K562 (cell line): ENCODE results near the gene EMC10. TPM values are rescaled to one million over a fixed set of nuclear protein-coding genes. Genes with fewer than 3 reads are reported as not detected.

Source experiments
- ATAC-seq: fragments of 200-7000 bp; cut with Tn5 transposase; 3 replicates; pipeline ENCODE4 v1.9.1; 2020; ENCODE audit warnings: moderate library complexity
- BruUV-seq: library from RNA; stranded (reverse); fragments of 400-500 nt; replicated peaks from 2 replicates; lab custom pipeline; 2021; lab: Mats Ljungman, UMichigan
- CTCF ChIA-PET: fragments of 300-600 bp; formaldehyde crosslinking; extraction: SDS; loops from one replicate; lab custom pipeline; 2021; ENCODE audit warnings: low intra/inter-chr PET ratio; lab: Yijun Ruan, JAX
- POLR2A ChIA-PET: fragments of 300-600, 350-650 bp; sonication (Branson Sonifier 250); formaldehyde crosslinking; extraction: SDS; loops from one replicate; lab custom pipeline; 2021; ENCODE audit warnings: antibody characterized with exemption, inconsistent platforms; lab: Yijun Ruan, JAX
- DNase-seq, 4 experiments: peaks; one replicate each; pipeline versions ENCODE4 v3.0.0 to v3.0.0-alpha.2; 2011 to 2018; ENCODE audit warnings: low spot score in 3 of 4, mixed read lengths in 3 of 4; ENCODE audit errors: extremely low read depth in 1 of 4
- FAIRE-seq: peaks from 2 replicates; lab custom pipeline; 2011; peaks lifted over from hg19 to GRCh38; lab: Jason Lieb, UNC
- H2AFZ ChIP-seq: 2 replicates; pipeline ENCODE4 v1.6.0; 2011; ENCODE audit warnings: low read depth, low read length, control low read depth, inconsistent platforms
- H3K27ac ChIP-seq: fragments of 200-600 bp; 3 replicates; pipeline ENCODE4 v1.8.0; 2011; ENCODE audit warnings: low read depth, mild to moderate bottlenecking, control low read depth, inconsistent platforms, low read length, moderate library complexity, mixed read lengths; ENCODE audit errors: extremely low read depth
- H3K27me3 ChIP-seq, 2 experiments: fragments of 300-600 bp in 1 of 2; 2 replicates in 1 of 2; 3 replicates in 1 of 2; pipeline versions ENCODE4 v1.6.0 to v1.8.0; 2011; ENCODE audit warnings: inconsistent platforms in 2 of 2, low read length in 2 of 2, mild to moderate bottlenecking in 1 of 2, mixed read lengths in 1 of 2, moderate library complexity in 1 of 2; ENCODE audit not compliant: control insufficient read depth in 2 of 2, insufficient read depth in 2 of 2
- H3K36me3 ChIP-seq: fragments of 300-600 bp; 3 replicates; pipeline ENCODE4 v1.8.0; 2011; ENCODE audit warnings: mild to moderate bottlenecking, low read length, inconsistent platforms; ENCODE audit not compliant: control insufficient read depth, insufficient read depth
- H3K4me1 ChIP-seq, 2 experiments: fragments of 200-600 bp in 1 of 2; replicated peaks in 1 of 2; 2 replicates in 1 of 2; 3 replicates in 1 of 2; pipeline versions ENCODE4 v1.5.1 to v1.8.0; 2011; ENCODE audit warnings: inconsistent platforms in 2 of 2, low read length in 2 of 2, mild to moderate bottlenecking in 1 of 2, mixed read lengths in 1 of 2, moderate library complexity in 1 of 2; ENCODE audit not compliant: control insufficient read depth in 2 of 2, insufficient read depth in 2 of 2
- H3K4me2 ChIP-seq: 2 replicates; pipeline ENCODE4 v1.6.1; 2011; ENCODE audit warnings: low read length, control low read depth, inconsistent platforms, mixed read lengths; ENCODE audit not compliant: insufficient read depth
- H3K4me3 ChIP-seq: fragments of 200-600 bp; sonication (generic), shearing (Covaris generic); 2 replicates; pipeline ENCODE4 v1.5.1; 2016; ENCODE audit warnings: control low read depth, inconsistent platforms
- H3K79me2 ChIP-seq: fragments of 200-600 bp; 3 replicates; pipeline ENCODE4 v1.8.0; 2011; ENCODE audit warnings: low read length, inconsistent platforms; ENCODE audit not compliant: control insufficient read depth, insufficient read depth
- H3K9ac ChIP-seq, 2 experiments: 2 replicates each; pipeline versions ENCODE4 v1.6.0 to v1.6.1; 2011; ENCODE audit warnings: low read depth in 2 of 2, low read length in 2 of 2, control low read depth in 1 of 2, inconsistent platforms in 1 of 2, mild to moderate bottlenecking in 1 of 2, mixed read lengths in 1 of 2; ENCODE audit not compliant: insufficient read depth in 1 of 2
- H3K9me1 ChIP-seq: one replicate; pipeline ENCODE4 v1.6.0; 2011; ENCODE audit warnings: inconsistent platforms, mild to moderate bottlenecking, low read length, moderate library complexity; ENCODE audit not compliant: control insufficient read depth, insufficient read depth
- H3K9me3 ChIP-seq: replicated peaks from 2 replicates; pipeline ENCODE4 v1.5.1; 2011; ENCODE audit warnings: low read depth, low read length, inconsistent platforms; ENCODE audit not compliant: control insufficient read depth, insufficient read depth
- H4K20me1 ChIP-seq: replicated peaks from 2 replicates; pipeline ENCODE4 v1.6.1; 2011; ENCODE audit warnings: low read length, inconsistent platforms, mixed read lengths; ENCODE audit not compliant: control insufficient read depth, insufficient read depth
- PHB2 ChIP-seq: fragments of 450-650 bp; IDR thresholded peaks from 2 replicates; pipeline ENCODE4 v1.6.1; 2017; ENCODE audit warnings: low read depth
- ZBTB7A ChIP-seq: IDR thresholded peaks from 2 replicates; pipeline ENCODE4 v1.6.1; 2011; ENCODE audit warnings: low read depth, mild to moderate bottlenecking, low read length, moderate library complexity, borderline replicate concordance; ENCODE audit not compliant: control insufficient read depth
- WGBS: fragments of 100-300 bp; shearing (Covaris generic); methylation state at CpG from one replicate; pipeline ENCODE4 v1.1.6; 2016; ENCODE audit warnings: low coverage, mixed read lengths; ENCODE audit not compliant: insufficient coverage; ENCODE audit errors: missing lambda C conversion rate; 5-methylcytosine and 5-hydroxymethylcytosine counted together
- in situ Hi-C: fragments of 300-500 bp; cut with MboI; formaldehyde crosslinking; loops from 4 replicates; pipeline ENCODE4 v1.15.0; 2018; ENCODE audit warnings: inconsistent platforms, mixed read lengths
- intact Hi-C: fragments of 100-400 bp; cut with micrococcal nuclease; formaldehyde crosslinking; loops from 2 replicates; pipeline ENCODE4 v1.14.2; 2022
- polyA plus RNA-seq, 8 experiments: library from polyadenylated mRNA; depleted of rRNA in 4 of 8; stranded (reverse) in 5 of 8; unstranded in 3 of 8; fragments of >200 nt; fragmentation: Nextera tagmentation in 2 of 8; fragmentation: Illumina TruSeq in 1 of 8; extraction: Ambion mirVana in 2 of 8; extraction: Trizol in 1 of 8; gene quantifications; 2 replicates each; pipeline versions ENCODE4 v1.2.1 to v1.2.3, GENCODE V29; 2011 to 2014; ENCODE audit warnings: inconsistent platforms in 1 of 8, missing spikeins in 1 of 8
- total RNA-seq, 7 experiments: library from RNA; depleted of rRNA in 6 of 7; stranded (reverse); fragments of >200 nt in 6 of 7; fragmentation: Illumina TruSeq in 2 of 7; extraction: Trizol in 2 of 7; gene quantifications; 2 replicates each; pipeline versions ENCODE4 v1.2.1 to v1.2.3, GENCODE V29; 2011 to 2021; ENCODE audit warnings: low replicate concordance in 1 of 7
- TF ChIP-seq, protein P1 (sequence below): fragments of 450-650 bp; IDR thresholded peaks from 2 replicates; pipeline ENCODE4 v1.6.1; 2018; ENCODE audit not compliant: partially characterized antibody

EMC10 gene
- total and polyA plus RNA-seq, 9 of the 15 experiments (the other 6 are each of a cell fraction or from before 2014, with no cell fraction given) = 1.4 to 46.0 (median 13.1) TPM

DNA sequence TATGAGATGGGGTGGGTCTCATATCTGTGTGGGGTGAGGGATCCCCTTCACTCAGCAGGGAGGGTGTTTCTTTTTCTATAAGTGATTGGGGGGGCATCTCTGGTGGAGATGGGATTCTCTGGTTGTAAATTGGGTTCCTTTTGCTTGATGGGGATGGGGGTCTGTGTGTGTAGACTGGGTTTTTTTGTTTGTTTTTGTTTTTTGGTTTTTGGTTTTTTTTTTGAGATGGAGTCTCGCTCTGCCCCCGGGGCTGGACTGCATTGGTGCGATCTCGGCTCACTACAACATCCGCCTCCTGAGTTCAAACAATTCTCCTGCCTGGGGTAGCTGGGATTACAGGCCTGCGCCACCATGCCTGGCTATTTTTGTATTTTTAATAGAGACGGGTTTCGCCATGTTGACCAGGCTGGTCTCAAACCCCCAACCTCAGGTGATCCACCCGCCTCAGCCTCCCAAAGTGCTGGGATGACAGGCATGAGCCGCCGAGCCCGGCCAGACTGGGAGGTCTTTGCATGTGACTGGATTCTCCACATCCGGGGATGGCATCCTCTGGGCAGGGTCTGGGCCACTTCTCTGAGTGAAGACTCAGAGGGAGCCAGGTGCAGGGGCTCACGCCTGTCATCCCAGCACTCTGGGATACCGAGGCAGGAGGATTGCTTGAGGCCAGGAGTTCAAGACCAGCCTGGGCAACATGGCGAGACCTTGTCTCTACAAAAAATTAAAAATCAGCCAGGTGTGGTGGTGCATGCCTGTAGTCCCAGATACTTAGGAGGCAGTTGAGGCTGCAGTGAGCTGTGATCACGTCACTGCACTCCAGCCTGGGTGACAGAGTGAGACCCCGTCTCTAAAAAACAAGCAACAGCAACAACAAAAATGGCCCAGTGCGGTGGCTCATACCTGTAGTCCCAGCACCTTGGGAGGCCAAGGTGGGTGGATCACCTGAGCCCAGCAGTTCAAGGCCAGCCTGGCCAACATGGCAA is 42.8 kb upstream of the EMC10 start:
- no peak for FAIRE-seq
- peaks cover 12 to 45% of the 10 kb centered on the region in 2 experiments; a peak in 4 of 5 replicates for H3K4me1 ChIP-seq

More for the DNA sequence above, 42.8 kb upstream of the EMC10 start:
- BruUV-seq = no TSS peak
- Histone ChIP-seq H3K27ac (no peak overlapping the region), H3K4me2 (no peak overlapping the region), H3K9me1 (no peaks in the 10 kb centered on the region), H3K79me2 (no peaks in the 10 kb centered on the region), H4K20me1 (no peaks in the 10 kb centered on the region), H3K27me3 (peaks cover 0 to 19% of the 10 kb centered on the region in 2 experiments; a peak in 3 of 5 replicates), H3K9me3 (no peaks in the 10 kb centered on the region), H3K4me3 (no peak overlapping the region), H3K9ac (peak overlapping the region in 1 of 2 experiments; percentile 35; a peak in 1 of 4 replicates), H2AFZ (no peak overlapping the region), H3K36me3 (no peaks in the 10 kb centered on the region)
- in situ Hi-C loops (no loop called here), intact Hi-C loops (no loop called here)
- no peak for TF ChIP-seq PHB2
- TF ChIP-seq, protein P1, sequence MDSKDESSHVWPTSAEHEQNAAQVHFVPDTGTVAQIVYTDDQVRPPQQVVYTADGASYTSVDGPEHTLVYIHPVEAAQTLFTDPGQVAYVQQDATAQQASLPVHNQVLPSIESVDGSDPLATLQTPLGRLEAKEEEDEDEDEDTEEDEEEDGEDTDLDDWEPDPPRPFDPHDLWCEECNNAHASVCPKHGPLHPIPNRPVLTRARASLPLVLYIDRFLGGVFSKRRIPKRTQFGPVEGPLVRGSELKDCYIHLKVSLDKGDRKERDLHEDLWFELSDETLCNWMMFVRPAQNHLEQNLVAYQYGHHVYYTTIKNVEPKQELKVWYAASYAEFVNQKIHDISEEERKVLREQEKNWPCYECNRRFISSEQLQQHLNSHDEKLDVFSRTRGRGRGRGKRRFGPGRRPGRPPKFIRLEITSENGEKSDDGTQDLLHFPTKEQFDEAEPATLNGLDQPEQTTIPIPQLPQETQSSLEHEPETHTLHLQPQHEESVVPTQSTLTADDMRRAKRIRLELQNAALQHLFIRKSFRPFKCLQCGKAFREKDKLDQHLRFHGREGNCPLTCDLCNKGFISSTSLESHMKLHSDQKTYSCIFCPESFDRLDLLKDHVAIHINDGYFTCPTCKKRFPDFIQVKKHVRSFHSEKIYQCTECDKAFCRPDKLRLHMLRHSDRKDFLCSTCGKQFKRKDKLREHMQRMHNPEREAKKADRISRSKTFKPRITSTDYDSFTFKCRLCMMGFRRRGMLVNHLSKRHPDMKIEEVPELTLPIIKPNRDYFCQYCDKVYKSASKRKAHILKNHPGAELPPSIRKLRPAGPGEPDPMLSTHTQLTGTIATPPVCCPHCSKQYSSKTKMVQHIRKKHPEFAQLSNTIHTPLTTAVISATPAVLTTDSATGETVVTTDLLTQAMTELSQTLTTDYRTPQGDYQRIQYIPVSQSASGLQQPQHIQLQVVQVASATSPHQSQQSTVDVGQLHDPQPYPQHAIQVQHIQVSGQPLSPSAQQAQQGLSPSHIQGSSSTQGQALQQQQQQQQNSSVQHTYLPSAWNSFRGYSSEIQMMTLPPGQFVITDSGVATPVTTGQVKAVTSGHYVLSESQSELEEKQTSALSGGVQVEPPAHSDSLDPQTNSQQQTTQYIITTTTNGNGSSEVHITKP = peak; percentile 26
- TF ChIP-seq ZBTB7A = 0 out of 2 replicates have a peak, but pooled peaks have one; percentile 15
- POLR2A ChIA-PET = no interaction called here
- CTCF ChIA-PET = no interaction called here
- WGBS = 58% methylated on average over 19 of the region's 19 CpGs
- no peak for ATAC-seq
- DNase-seq = no peak
